ENCODE data around the gene RAP1GAP. TPM values are rescaled to one million over a fixed set of nuclear protein-coding genes. Genes with fewer than 3 reads are reported as not detected.

The RAP1GAP gene
- total RNA-seq, 2 experiments from 2014 or later = 1.3 to 1.6 TPM

DNA sequence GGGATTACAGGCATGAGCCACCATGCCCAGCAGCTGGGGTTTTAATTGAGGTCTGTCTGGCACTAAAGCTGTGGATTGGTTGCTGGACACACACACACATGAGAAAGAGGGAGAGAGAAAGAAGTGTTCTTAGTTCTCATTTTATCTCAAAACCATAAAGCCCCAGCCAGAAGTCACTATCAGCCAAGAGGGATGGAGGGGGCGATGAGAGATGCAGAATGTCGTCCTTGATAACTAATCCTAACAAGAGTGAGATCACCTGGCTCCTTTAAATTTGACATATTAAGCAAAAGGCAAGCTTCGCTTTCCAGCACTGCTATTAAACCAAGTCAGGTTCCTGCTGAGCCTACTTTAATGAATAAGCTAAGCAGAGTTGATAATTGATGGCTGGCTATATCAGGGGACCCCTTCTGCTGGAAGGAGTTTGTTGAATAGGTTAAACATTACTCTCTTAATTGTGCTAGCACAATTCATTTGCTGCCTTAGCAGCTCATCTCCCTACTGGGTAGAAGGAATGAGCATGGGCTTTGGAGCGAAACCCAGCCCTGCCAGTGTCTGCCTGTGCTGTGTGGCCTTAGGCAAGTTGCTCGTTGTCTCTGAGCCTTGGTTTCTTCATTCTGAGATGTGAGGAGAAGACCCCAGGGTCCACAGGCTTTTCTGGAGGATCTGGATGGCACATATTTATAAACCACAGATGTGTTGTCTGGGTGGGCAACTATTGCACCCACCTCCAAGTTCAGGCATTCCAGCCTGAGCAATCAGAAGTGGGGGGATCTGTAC, 109.2 kb downstream of the RAP1GAP start:
- no peak overlapping the region for H3K27ac Mint-ChIP-seq
- DNase-seq (no peak), ATAC-seq (no peak)
- ChIA-PET POLR2A (no interaction called here), CTCF (no interaction called here)
- no peaks in the 10 kb centered on the region for H3K36me3 Mint-ChIP-seq (ENCODE audit: low read depth)
- H3K4me1 Mint-ChIP-seq (ENCODE audit: low read depth) = no peaks in the 10 kb centered on the region
- no peak overlapping the region for H3K4me3 Mint-ChIP-seq
- intact Hi-C loops (cut with micrococcal nuclease) = no loop called here
- peaks cover under 1% of the 10 kb centered on the region for H3K27me3 Mint-ChIP-seq
- H3K9me3 Mint-ChIP-seq = no peaks in the 10 kb centered on the region
- TF ChIP-seq, protein P1, sequence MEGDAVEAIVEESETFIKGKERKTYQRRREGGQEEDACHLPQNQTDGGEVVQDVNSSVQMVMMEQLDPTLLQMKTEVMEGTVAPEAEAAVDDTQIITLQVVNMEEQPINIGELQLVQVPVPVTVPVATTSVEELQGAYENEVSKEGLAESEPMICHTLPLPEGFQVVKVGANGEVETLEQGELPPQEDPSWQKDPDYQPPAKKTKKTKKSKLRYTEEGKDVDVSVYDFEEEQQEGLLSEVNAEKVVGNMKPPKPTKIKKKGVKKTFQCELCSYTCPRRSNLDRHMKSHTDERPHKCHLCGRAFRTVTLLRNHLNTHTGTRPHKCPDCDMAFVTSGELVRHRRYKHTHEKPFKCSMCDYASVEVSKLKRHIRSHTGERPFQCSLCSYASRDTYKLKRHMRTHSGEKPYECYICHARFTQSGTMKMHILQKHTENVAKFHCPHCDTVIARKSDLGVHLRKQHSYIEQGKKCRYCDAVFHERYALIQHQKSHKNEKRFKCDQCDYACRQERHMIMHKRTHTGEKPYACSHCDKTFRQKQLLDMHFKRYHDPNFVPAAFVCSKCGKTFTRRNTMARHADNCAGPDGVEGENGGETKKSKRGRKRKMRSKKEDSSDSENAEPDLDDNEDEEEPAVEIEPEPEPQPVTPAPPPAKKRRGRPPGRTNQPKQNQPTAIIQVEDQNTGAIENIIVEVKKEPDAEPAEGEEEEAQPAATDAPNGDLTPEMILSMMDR (IDR thresholded peaks at IDR 0.05) = no peak

DNA sequence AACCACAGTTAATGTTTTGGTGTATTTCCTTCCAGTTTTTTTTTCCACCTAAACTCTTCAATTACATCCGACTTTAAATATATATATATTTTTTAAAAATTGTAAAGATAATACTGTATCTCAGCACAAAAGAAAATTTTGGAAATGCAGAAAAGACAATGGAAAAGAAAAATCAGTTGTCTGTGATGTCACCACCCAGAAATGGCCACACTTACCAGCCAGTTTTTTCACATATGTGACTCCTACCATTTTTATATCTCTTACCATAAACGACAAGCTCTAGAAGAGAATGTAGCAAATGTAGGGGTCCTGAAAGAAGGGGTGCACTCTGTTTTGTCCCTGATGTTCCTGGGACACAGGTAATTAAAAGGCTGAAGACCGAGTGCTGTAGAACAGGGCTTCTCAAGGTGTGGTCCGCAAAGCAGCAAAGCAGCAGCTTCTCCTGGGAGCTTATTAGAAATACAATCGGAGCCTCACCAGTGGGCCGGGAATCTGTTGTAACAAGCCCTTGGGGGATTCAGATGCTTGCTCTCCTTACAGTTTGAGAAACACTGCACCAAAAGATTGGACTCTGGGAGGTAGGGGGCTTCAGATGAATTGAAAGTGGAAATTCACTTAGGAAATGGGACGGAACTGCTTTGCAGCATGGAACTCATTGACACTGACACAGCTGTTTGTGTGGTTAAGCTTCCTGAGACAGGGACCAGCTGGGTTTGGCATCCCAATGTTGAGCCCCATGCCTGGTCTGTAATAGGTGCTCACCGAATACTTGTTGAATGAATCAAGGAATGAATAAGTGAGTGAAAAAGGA, 115.8 kb downstream of the RAP1GAP start:
- no peak for DNase-seq
- H3K27ac Mint-ChIP-seq = no peak overlapping the region
- no peak for ATAC-seq
- no peak overlapping the region for H3K4me3 Mint-ChIP-seq
- intact Hi-C loops (cut with micrococcal nuclease) = no loop called here
- H3K27me3 Mint-ChIP-seq = peaks cover 9% of the 10 kb centered on the region
- no peaks in the 10 kb centered on the region for H3K4me1 Mint-ChIP-seq (ENCODE audit: low read depth)
- TF ChIP-seq, protein P1 (IDR thresholded peaks at IDR 0.05) = no peak
- no peaks in the 10 kb centered on the region for H3K9me3 Mint-ChIP-seq
- ChIA-PET POLR2A (interaction anchor here (0.7 kb wide), 2 partner anchors 20 to 1990 kb away, joined by 3 read pairs; no protein-coding TSS in a partner anchor), CTCF (no interaction called here)
- H3K36me3 Mint-ChIP-seq (ENCODE audit: low read depth) = no peaks in the 10 kb centered on the region

DNA sequence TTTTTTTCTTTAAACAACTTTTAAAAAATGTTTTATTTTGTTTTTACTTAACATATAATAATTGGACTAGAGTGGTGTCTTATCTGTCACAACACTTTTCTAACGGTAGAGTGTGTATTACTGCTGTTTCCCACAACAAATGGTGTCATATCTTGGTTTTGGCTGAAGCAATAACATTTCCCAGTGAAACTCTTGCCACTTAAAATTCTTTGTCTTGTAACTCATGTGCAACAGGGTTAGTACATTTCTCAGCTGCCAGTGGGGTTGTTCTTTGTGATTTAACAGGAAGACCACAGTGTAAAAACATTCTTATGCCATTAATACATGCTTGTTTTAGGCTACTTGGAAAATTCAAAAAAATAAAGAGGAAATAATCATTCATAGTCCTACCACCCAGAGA, 116.4 kb downstream of the RAP1GAP start:
- Mint-ChIP-seq H3K4me3 (no peak overlapping the region), H3K9me3 (no peaks in the 10 kb centered on the region), H3K4me1 (ENCODE audit: low read depth) (no peaks in the 10 kb centered on the region), H3K27me3 (peaks cover 9% of the 10 kb centered on the region), H3K27ac (no peak overlapping the region), H3K36me3 (ENCODE audit: low read depth) (no peaks in the 10 kb centered on the region)
- TF ChIP-seq, protein P1 (IDR thresholded peaks at IDR 0.05) = no peak
- intact Hi-C loops (cut with micrococcal nuclease) = no loop called here
- DNase-seq = no peak
- no peak for ATAC-seq
- CTCF ChIA-PET = no interaction called here
- POLR2A ChIA-PET = interaction anchor here (0.7 kb wide), 1 partner anchor 19 kb away, joined by 3 read pairs; no protein-coding TSS in a partner anchor

DNA sequence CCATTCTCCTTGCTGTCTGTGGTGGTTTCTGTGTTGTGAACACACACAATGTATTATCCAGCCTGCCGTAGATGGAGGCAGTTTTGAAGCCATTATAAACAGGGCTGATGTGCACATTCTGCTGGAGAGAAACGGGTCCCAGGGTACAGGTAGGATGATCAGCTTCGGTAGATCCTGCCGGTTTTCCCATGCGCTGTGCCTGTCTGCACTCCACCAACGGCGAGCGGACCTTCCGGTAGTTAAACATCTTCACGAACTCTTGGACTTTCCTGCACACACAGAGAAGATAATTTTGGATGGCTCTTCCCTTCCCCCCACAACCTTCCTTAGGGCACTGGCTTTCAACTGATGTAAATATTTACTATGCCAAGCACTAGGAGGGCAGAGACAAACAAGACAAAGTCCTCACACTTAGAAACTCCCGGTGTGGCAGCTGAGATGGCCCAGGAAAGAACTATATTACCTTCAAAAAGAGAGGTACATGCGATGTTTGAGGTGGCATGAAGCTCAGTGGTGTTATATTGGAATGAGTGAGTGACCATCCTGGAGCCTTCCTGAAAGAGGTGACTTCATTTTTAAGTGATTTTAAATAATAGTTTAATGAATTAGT, 118.2 kb downstream of the RAP1GAP start:
- TF ChIP-seq, protein P1 (IDR thresholded peaks at IDR 0.05) = no peak
- CTCF ChIA-PET = no interaction called here
- H3K36me3 Mint-ChIP-seq (ENCODE audit: low read depth) = no peaks in the 10 kb centered on the region
- DNase-seq = no peak
- no peak overlapping the region for H3K27ac Mint-ChIP-seq
- no peak for ATAC-seq
- intact Hi-C loops (cut with micrococcal nuclease) = no loop called here
- H3K27me3 Mint-ChIP-seq = peaks cover 9% of the 10 kb centered on the region
- H3K9me3 Mint-ChIP-seq = no peaks in the 10 kb centered on the region
- no peak overlapping the region for H3K4me3 Mint-ChIP-seq
- no peaks in the 10 kb centered on the region for H3K4me1 Mint-ChIP-seq (ENCODE audit: low read depth)
- POLR2A ChIA-PET = no interaction called here

Data from activated CD8-positive, alpha-beta T cell treated with anti-CD3 and anti-CD28 coated beads for 36 hours (primary cell).